GM18907 (cell line): ENCODE data around the gene GRIA3.

Source experiments
- ATAC-seq: cut with Tn5 transposase; IDR thresholded peaks from one replicate; pipeline ENCODE4 v1.9.1; 2021; ENCODE audit warnings: mild to moderate bottlenecking, moderate library complexity; ENCODE audit not compliant: unreplicated experiment

GRIA3 gene

GRCh38 chrX:123190096-123190495, 6.0 kb downstream of the GRIA3 start:
- no peak for ATAC-seq

- ATAC-seq, result no peak
These were observed 9.0 kb downstream of the GRIA3 start for GRCh38 chrX:123193101-123193500.

- ATAC-seq, result no peak
These were observed 15.3 kb downstream of the GRIA3 start for GRCh38 chrX:123199338-123199737.

- no peak for ATAC-seq
These were observed 17.6 kb downstream of the GRIA3 start for GRCh38 chrX:123201720-123202119.

GRCh38 chrX:123202523-123202922, 18.4 kb downstream of the GRIA3 start:
- no peak for ATAC-seq

GRCh38 chrX:123203772-123204171, 19.7 kb downstream of the GRIA3 start:
- no peak for ATAC-seq

- ATAC-seq, result no peak
These were observed 22.1 kb downstream of the GRIA3 start for GRCh38 chrX:123206176-123206575.

GRCh38 chrX:123210252-123210651, 26.2 kb downstream of the GRIA3 start:
- ATAC-seq, result no peak

- ATAC-seq, result no peak
These were observed 31.5 kb downstream of the GRIA3 start for GRCh38 chrX:123215397-123216089.

GRCh38 chrX:123217077-123217476, 33.0 kb downstream of the GRIA3 start:
- no peak for ATAC-seq

- no peak for ATAC-seq
These were observed 33.6 kb downstream of the GRIA3 start for GRCh38 chrX:123217728-123218127.

GRCh38 chrX:123219916-123220315, 35.8 kb downstream of the GRIA3 start:
- ATAC-seq, result no peak

GRCh38 chrX:123222920-123223319, 38.8 kb downstream of the GRIA3 start:
- ATAC-seq, result no peak

- no peak for ATAC-seq
These were observed 39.3 kb downstream of the GRIA3 start for GRCh38 chrX:123223409-123223808.

GRCh38 chrX:123223859-123224258, 39.8 kb downstream of the GRIA3 start:
- peak; percentile 84 for ATAC-seq

GRCh38 chrX:123230798-123231197, 46.7 kb downstream of the GRIA3 start:
- no peak for ATAC-seq

- ATAC-seq, result no peak
These were observed 52.8 kb downstream of the GRIA3 start for GRCh38 chrX:123236859-123237258.

- ATAC-seq, result no peak
These were observed 53.2 kb downstream of the GRIA3 start for GRCh38 chrX:123237271-123237670.

- ATAC-seq, result no peak
These were observed 70.4 kb downstream of the GRIA3 start for GRCh38 chrX:123254457-123254856.

- no peak for ATAC-seq
These were observed 72.3 kb downstream of the GRIA3 start for GRCh38 chrX:123256378-123256777.

GRCh38 chrX:123260920-123261418, 76.9 kb downstream of the GRIA3 start:
- no peak for ATAC-seq

- no peak for ATAC-seq
These were observed 79.2 kb downstream of the GRIA3 start for GRCh38 chrX:123263270-123263669.

GRCh38 chrX:123263747-123264146, 79.7 kb downstream of the GRIA3 start:
- no peak for ATAC-seq
